Measurements from ENCODE around the gene ZIC5.
A peak's percentile ranks its signal among the peaks of the same experiment; 100 is the strongest.

DNA sequence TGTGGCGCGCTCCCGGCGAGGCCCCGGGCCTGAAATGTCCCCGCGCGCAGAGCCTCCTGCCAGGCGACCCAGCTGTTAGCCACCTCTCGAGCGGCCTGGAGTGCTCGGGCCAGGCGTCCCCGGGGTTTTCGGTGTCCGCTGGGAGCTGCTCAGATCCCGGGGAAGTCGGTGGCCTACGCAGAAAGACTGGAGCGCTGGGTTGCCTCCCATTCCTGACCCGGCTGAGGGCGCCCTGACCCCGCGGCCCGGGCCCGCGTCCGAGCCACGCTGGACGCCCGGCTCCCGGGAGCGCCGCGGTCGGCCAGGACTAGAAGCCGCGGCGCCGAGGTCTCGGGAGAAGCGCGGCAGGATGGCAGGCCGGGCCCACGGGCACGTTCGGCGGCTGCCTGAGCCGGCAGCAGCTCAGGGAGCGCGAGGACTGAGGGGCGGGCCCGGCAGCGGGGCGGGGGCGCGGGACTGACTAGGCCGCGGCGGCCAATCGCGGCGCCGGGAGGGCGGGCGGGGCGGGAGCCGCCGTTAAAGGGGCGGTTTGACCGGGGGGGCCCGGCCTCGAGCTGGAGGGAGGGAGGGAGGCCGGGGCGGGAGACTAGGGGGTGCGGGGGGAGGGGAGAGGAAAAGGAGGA, 8.7 kb upstream of the ZIC5 start:
- TF ChIP-seq MXI1 (IDR thresholded peaks at IDR 0.05; ENCODE audit: borderline replicate concordance, low read depth, low read length) (no peak), TBX2 (CRISPR knock-in tag; IDR thresholded peaks at IDR 0.05; ENCODE audit: borderline replicate concordance) (0 out of 2 replicates have a peak, but pooled peaks have one; percentile 23), TCF7 (IDR thresholded peaks at IDR 0.05; ENCODE audit: low read depth) (no peak), IKZF1 (IDR thresholded peaks at IDR 0.05) (no peak)
- TF ChIP-seq, protein P1, sequence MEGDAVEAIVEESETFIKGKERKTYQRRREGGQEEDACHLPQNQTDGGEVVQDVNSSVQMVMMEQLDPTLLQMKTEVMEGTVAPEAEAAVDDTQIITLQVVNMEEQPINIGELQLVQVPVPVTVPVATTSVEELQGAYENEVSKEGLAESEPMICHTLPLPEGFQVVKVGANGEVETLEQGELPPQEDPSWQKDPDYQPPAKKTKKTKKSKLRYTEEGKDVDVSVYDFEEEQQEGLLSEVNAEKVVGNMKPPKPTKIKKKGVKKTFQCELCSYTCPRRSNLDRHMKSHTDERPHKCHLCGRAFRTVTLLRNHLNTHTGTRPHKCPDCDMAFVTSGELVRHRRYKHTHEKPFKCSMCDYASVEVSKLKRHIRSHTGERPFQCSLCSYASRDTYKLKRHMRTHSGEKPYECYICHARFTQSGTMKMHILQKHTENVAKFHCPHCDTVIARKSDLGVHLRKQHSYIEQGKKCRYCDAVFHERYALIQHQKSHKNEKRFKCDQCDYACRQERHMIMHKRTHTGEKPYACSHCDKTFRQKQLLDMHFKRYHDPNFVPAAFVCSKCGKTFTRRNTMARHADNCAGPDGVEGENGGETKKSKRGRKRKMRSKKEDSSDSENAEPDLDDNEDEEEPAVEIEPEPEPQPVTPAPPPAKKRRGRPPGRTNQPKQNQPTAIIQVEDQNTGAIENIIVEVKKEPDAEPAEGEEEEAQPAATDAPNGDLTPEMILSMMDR (CRISPR knock-in tag; IDR thresholded peaks at IDR 0.05): peak; percentile 53
- TF ChIP-seq, protein P2, sequence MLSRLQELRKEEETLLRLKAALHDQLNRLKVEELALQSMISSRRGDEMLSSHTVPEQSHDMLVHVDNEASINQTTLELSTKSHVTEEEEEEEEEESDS (CRISPR knock-in tag; IDR thresholded peaks at IDR 0.05; ENCODE audit: borderline replicate concordance): no peak
